SK-N-SH treated with all-trans-retinoic acid at 6 μM for 48 hours (cell line): Measurements from ENCODE around the gene TLCD4.
A peak's percentile ranks its signal among the peaks of the same experiment; 100 is the strongest.

ENCODE experiments used
- ATAC-seq: fragments of 200-7000 bp; cut with Tn5 transposase; 3 replicates; pipeline ENCODE4 v1.9.1; 2020; ENCODE audit warnings: mild to moderate bottlenecking, moderate library complexity
- ARNTL ChIP-seq: fragments of 450-650 bp; formaldehyde crosslinking; IDR thresholded peaks from 2 replicates; pipeline ENCODE4 v1.5.0; 2020; ENCODE audit warnings: low read depth, mild to moderate bottlenecking, moderate library complexity, borderline replicate concordance
- BACH2 ChIP-seq: fragments of 250-450 bp; sonication (Bioruptor Pico); IDR thresholded peaks from 2 replicates; pipeline ENCODE4 v1.9.0; 2021; ENCODE audit warnings: mild to moderate bottlenecking, borderline replicate concordance
- CSDC2 ChIP-seq: fragments of 250-450 bp; sonication (Bioruptor Pico); IDR thresholded peaks from 2 replicates; pipeline ENCODE4 v1.5.0; 2020; ENCODE audit warnings: mild to moderate bottlenecking, moderate library complexity
- ESRRG ChIP-seq: fragments of 250-450 bp; sonication (Bioruptor Pico); IDR thresholded peaks from 2 replicates; pipeline ENCODE4 v1.6.1; 2021; ENCODE audit warnings: mild to moderate bottlenecking
- GLIS3 ChIP-seq: fragments of 250-450 bp; sonication (Bioruptor Pico); IDR thresholded peaks from 2 replicates; pipeline ENCODE4 v1.5.0; 2020; ENCODE audit warnings: mild to moderate bottlenecking, moderate library complexity
- ISL1 ChIP-seq: fragments of 250-450 bp; sonication (Bioruptor Pico); IDR thresholded peaks from 2 replicates; pipeline ENCODE4 v2.1.2; 2022; ENCODE audit warnings: mild to moderate bottlenecking, moderate library complexity
- OSR1 ChIP-seq: fragments of 250-450 bp; sonication (Bioruptor Pico); IDR thresholded peaks from 2 replicates; pipeline ENCODE4 v1.8.0; 2022; ENCODE audit warnings: moderate library complexity, mild to moderate bottlenecking, inconsistent platforms
- PPARA ChIP-seq: fragments of 250-450 bp; sonication (Bioruptor Pico); IDR thresholded peaks from 2 replicates; pipeline ENCODE4 v1.5.0; 2020; ENCODE audit warnings: mild to moderate bottlenecking, borderline replicate concordance
- RARB ChIP-seq: fragments of 250-450 bp; sonication (Bioruptor Pico); IDR thresholded peaks from 2 replicates; pipeline ENCODE4 v1.8.0; 2021; ENCODE audit warnings: mild to moderate bottlenecking, moderate library complexity
- SNAI2 ChIP-seq: fragments of 250-450 bp; sonication (Bioruptor Pico); IDR thresholded peaks from 2 replicates; pipeline ENCODE4 v1.5.0; 2020; ENCODE audit warnings: mild to moderate bottlenecking, moderate library complexity
- TCF4 ChIP-seq: fragments of 250-450 bp; sonication (Bioruptor Pico); IDR thresholded peaks from 2 replicates; pipeline ENCODE4 v1.8.0; 2021; ENCODE audit warnings: mild to moderate bottlenecking, moderate library complexity, borderline replicate concordance
- TOX ChIP-seq: fragments of 250-450 bp; sonication (Bioruptor Pico); IDR thresholded peaks from 2 replicates; pipeline ENCODE4 v1.8.0; 2021; ENCODE audit warnings: mild to moderate bottlenecking, moderate library complexity, borderline replicate concordance
- TSHZ2 ChIP-seq: fragments of 250-450 bp; sonication (Bioruptor Pico); IDR thresholded peaks from 2 replicates; pipeline ENCODE4 v1.5.0; 2020; ENCODE audit warnings: mild to moderate bottlenecking, moderate library complexity
- ZC3H10 ChIP-seq: fragments of 250-450 bp; sonication (Bioruptor Pico); IDR thresholded peaks from 2 replicates; pipeline ENCODE4 v1.5.1; 2021; ENCODE audit warnings: mild to moderate bottlenecking, moderate library complexity
- ZFP3 ChIP-seq: fragments of 250-450 bp; sonication (Bioruptor Pico); IDR thresholded peaks from 2 replicates; pipeline ENCODE4 v1.5.0; 2020; ENCODE audit warnings: mild to moderate bottlenecking, moderate library complexity
- ZFP30 ChIP-seq: fragments of 450-650 bp; formaldehyde crosslinking; IDR thresholded peaks from 2 replicates; pipeline ENCODE4 v1.5.0; 2022; ENCODE audit warnings: mild to moderate bottlenecking, moderate library complexity
- ZNF565 ChIP-seq: fragments of 450-650 bp; formaldehyde crosslinking; conservative IDR thresholded peaks from 2 replicates; pipeline ENCODE4 v1.5.0; 2020; ENCODE audit warnings: low read depth, mild to moderate bottlenecking, moderate library complexity
- ZNF70 ChIP-seq: fragments of 450-650 bp; formaldehyde crosslinking; IDR thresholded peaks from 2 replicates; pipeline ENCODE4 v1.5.0; 2020; ENCODE audit warnings: mild to moderate bottlenecking, moderate library complexity
- ZNF8 ChIP-seq: fragments of 450-650 bp; formaldehyde crosslinking; IDR thresholded peaks from 2 replicates; pipeline ENCODE4 v1.5.0; 2020; ENCODE audit warnings: mild to moderate bottlenecking, moderate library complexity
- TF ChIP-seq, protein P1 (sequence below): fragments of 250-450 bp; sonication (Bioruptor Pico); IDR thresholded peaks from 2 replicates; pipeline ENCODE4 v1.5.1; 2021; ENCODE audit warnings: mild to moderate bottlenecking, moderate library complexity
- TF ChIP-seq, protein P2 (sequence below): fragments of 250-450 bp; sonication (Bioruptor Pico); IDR thresholded peaks from 2 replicates; pipeline ENCODE4 v1.8.0; 2020; ENCODE audit warnings: mild to moderate bottlenecking, moderate library complexity, borderline replicate concordance
- TF ChIP-seq, protein P3 (sequence below): fragments of 250-450 bp; sonication (Bioruptor Pico); IDR thresholded peaks from 2 replicates; pipeline ENCODE4 v1.5.1; 2020; ENCODE audit warnings: low read depth, mild to moderate bottlenecking, moderate library complexity
- TF ChIP-seq, protein P4 (sequence below): fragments of 250-450 bp; sonication (Bioruptor Pico); IDR thresholded peaks from 2 replicates; pipeline ENCODE4 v1.8.0; 2021; ENCODE audit warnings: low read depth, mild to moderate bottlenecking, moderate library complexity, borderline replicate concordance

TLCD4 gene

DNA sequence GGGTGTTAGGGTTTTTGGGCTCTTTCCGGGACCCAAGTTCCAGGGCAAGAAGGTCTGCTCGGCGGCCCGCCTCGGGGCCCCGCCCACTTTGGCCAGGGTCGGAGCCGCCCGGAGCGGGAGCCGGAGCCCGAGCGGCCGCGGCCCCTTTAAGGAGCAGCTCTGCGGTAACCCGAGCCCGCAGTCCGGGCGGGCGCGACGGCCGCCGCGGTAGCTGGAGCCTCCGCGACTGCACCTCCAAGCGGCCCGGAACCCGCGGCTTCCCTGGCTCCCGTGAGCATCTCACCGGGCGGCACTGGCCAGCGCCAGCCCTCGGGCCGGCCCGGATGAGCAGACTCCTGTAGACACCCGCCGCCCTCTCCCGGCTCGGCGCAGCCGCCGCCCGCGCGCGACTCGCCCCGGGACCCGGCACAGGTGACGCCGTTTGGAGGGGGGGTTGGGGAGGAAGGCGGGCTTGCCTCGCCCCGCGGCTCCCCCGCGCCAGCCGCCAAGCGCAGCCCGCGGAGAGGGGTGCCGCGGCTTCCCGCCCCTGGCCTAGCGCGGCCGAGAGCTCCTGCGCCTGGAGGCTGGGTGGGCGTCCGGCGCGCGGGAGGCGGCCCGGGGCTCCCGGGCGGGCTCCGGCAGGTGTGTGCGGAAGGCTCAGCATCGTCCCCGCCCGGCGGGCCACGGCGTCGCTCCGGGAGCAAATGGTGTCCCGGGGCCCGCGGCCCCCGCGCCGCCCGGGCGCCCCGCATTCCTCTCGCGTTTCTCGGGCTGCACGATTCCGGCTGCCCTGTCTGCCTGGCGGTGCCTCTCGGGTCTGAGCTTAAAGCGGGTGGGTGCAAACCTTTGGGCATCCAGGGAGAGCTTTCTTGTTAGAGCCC is at the start of gene TLCD4:
TSS of gene TLCD4 (plus strand) at position 149 of the 860 bp plus-strand sequence. CDS start 26,547 bp downstream, outside the sequence.
- TF ChIP-seq RARB (no peak), GLIS3 (CRISPR knock-in tag) (no peak), SNAI2 (CRISPR knock-in tag) (no peak), BACH2 (CRISPR knock-in tag) (no peak), ISL1 (CRISPR knock-in tag) (no peak), TOX (no peak), ZC3H10 (no peak), ZNF565 (no peak), ZFP30 (CRISPR knock-in tag) (no peak), CSDC2 (no peak), ZNF8 (CRISPR knock-in tag) (no peak), ZNF70 (no peak), PPARA (CRISPR knock-in tag) (no peak)
- TF ChIP-seq, protein P1, sequence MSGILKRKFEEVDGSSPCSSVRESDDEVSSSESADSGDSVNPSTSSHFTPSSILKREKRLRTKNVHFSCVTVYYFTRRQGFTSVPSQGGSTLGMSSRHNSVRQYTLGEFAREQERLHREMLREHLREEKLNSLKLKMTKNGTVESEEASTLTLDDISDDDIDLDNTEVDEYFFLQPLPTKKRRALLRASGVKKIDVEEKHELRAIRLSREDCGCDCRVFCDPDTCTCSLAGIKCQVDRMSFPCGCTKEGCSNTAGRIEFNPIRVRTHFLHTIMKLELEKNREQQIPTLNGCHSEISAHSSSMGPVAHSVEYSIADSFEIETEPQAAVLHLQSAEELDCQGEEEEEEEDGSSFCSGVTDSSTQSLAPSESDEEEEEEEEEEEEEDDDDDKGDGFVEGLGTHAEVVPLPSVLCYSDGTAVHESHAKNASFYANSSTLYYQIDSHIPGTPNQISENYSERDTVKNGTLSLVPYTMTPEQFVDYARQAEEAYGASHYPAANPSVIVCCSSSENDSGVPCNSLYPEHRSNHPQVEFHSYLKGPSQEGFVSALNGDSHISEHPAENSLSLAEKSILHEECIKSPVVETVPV (CRISPR knock-in tag): no peak
- TF ChIP-seq, protein P2, sequence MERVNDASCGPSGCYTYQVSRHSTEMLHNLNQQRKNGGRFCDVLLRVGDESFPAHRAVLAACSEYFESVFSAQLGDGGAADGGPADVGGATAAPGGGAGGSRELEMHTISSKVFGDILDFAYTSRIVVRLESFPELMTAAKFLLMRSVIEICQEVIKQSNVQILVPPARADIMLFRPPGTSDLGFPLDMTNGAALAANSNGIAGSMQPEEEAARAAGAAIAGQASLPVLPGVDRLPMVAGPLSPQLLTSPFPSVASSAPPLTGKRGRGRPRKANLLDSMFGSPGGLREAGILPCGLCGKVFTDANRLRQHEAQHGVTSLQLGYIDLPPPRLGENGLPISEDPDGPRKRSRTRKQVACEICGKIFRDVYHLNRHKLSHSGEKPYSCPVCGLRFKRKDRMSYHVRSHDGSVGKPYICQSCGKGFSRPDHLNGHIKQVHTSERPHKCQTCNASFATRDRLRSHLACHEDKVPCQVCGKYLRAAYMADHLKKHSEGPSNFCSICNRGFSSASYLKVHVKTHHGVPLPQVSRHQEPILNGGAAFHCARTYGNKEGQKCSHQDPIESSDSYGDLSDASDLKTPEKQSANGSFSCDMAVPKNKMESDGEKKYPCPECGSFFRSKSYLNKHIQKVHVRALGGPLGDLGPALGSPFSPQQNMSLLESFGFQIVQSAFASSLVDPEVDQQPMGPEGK (CRISPR knock-in tag): no peak
- ATAC-seq: peak; percentile 95

DNA sequence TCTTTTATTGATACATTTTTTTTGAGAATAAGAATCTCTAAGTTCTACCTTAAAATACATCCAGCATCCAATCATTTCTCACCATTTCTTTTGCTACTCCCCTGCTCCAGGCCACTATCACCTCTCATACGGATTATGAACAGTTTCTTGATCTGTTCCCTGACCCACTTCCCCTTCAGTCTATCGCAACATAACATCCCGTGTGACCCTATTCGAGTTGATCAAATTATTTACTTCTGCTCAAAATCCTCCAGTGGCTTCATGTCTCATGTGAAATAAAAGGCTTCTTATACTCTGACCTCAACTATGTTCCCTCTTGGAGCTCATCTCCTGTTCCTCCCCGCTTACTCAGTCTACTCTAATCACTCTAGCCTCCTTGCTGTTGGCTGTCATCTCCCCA is 49.6 kb upstream of the TLCD4 start:
- TF ChIP-seq ZFP30 (CRISPR knock-in tag) (no peak), OSR1 (no peak), GLIS3 (CRISPR knock-in tag) (no peak), ZNF8 (CRISPR knock-in tag) (no peak), BACH2 (CRISPR knock-in tag) (no peak), TCF4 (CRISPR knock-in tag) (no peak), PPARA (CRISPR knock-in tag) (no peak), ISL1 (CRISPR knock-in tag) (no peak), CSDC2 (no peak), ARNTL (CRISPR knock-in tag) (no peak), TSHZ2 (CRISPR knock-in tag) (no peak), ESRRG (no peak), ZFP3 (CRISPR knock-in tag) (no peak), ZNF70 (no peak), SNAI2 (CRISPR knock-in tag) (no peak)
- TF ChIP-seq, protein P3, sequence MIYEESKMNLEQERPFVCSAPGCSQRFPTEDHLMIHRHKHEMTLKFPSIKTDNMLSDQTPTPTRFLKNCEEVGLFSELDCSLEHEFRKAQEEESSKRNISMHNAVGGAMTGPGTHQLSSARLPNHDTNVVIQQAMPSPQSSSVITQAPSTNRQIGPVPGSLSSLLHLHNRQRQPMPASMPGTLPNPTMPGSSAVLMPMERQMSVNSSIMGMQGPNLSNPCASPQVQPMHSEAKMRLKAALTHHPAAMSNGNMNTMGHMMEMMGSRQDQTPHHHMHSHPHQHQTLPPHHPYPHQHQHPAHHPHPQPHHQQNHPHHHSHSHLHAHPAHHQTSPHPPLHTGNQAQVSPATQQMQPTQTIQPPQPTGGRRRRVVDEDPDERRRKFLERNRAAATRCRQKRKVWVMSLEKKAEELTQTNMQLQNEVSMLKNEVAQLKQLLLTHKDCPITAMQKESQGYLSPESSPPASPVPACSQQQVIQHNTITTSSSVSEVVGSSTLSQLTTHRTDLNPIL (CRISPR knock-in tag): no peak
- TF ChIP-seq, protein P1 (CRISPR knock-in tag): no peak
- TF ChIP-seq, protein P4, sequence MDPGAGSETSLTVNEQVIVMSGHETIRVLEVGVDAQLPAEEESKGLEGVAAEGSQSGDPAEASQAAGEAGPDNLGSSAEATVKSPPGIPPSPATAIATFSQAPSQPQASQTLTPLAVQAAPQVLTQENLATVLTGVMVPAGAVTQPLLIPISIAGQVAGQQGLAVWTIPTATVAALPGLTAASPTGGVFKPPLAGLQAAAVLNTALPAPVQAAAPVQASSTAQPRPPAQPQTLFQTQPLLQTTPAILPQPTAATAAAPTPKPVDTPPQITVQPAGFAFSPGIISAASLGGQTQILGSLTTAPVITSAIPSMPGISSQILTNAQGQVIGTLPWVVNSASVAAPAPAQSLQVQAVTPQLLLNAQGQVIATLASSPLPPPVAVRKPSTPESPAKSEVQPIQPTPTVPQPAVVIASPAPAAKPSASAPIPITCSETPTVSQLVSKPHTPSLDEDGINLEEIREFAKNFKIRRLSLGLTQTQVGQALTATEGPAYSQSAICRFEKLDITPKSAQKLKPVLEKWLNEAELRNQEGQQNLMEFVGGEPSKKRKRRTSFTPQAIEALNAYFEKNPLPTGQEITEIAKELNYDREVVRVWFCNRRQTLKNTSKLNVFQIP: no peak
- TF ChIP-seq, protein P2 (CRISPR knock-in tag): no peak
- ATAC-seq: no peak
